Suppressor macrophage treated with lipopolysaccharide for 1 hour (primary cell): ENCODE data around the gene SLC30A2.
A peak's percentile ranks its signal among the peaks of the same experiment; 100 is the strongest.

Experiments used
- DNase-seq, 3 donors: peaks; one replicate each; pipeline ENCODE4 v3.0.0-alpha.2; 2020 to 2022

SLC30A2 gene

GRCh38 chr1:26020941-26021646, 24.8 kb downstream of the SLC30A2 start:
- peak in 2 of 3 donors; percentile 28 to 34 for DNase-seq

GRCh38 chr1:26020330-26020768, 25.6 kb downstream of the SLC30A2 start:
- DNase-seq, result peak in 1 of 3 donors; percentile 38

DNA sequence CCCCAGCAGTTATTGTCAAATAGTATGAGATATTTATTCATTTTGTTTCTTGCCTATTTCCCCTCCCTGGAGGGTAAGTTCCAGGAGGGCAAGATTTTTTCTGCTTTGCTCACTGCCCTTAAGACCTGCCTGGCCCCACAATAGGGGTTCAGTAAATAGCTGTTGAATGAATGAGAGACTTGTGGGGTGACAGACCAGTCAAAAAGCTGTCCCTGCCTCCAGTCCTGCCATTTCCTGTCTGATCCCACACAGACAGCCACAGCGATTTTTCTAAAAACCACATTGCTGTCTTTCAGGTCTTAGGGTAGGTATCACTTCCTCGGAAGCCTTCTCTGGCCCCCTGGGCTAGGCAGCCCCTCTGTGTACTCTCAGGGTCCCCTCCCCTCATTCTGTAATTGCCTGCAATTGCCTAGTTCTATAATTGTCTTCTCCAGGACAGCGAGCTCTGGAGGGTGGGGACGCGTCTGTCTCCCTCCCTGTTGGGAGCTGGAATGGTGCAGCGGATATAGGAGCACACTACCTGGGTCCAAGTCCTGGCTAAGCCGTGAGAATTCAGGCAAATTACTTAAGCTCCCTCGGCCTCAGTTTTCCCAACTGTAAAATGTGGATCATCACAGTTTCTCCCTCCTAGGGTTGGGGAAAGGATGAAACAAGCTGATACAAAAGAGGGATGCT, 26.1 kb downstream of the SLC30A2 start:
- no peak for DNase-seq

DNA sequence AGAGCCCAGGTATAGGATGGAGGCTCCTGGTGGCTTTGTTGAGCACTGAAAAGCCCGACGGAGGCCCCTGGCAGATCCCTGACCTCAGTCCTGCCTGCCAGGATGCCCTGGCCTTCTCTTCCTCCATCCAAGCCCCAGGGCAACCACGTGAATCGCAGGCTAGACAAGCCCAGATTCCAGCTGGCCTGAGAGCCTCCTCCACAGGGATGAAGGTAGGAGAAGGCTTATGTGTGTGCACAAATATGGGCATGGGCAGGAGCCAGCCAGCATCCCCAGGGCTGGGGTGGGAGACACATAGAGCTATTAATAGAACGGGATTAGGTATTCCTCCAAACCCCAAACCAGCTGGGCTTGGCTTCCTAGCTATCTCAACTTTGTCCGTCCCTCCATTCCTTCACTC, 28.3 kb downstream of the SLC30A2 start:
- no peak for DNase-seq

GRCh38 chr1:26016953-26017545, 28.9 kb downstream of the SLC30A2 start:
- peak in 2 of 3 donors; percentile 30 to 48 for DNase-seq

GRCh38 chr1:26016258-26016952, 29.5 kb downstream of the SLC30A2 start:
- DNase-seq, result peak in 2 of 3 donors; percentile 44 to 57

DNA sequence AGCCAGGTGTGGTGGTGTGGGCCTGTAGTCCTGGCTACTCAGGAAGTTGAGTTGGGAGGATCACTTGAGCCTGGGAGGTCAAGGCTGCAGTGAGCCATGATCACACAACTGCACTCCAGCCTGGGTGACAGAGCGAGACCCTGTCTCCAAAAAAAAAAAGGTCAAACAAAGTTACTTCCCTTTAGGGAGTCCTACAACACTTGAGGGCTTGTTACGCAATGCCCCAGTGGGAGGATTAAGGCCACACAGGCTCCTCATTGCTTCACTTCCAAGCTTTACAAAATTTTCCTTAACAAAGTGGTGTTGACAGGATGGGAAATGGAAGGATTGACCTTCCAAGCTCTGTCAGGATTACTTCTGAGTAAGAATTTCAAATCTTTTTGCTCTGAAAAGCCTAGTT, 30.6 kb downstream of the SLC30A2 start:
- peak; percentile 92 to 96 (median 94) for DNase-seq

GRCh38 chr1:26014179-26014578, 31.7 kb downstream of the SLC30A2 start:
- no peak for DNase-seq

GRCh38 chr1:26012864-26013263, 33.1 kb downstream of the SLC30A2 start:
- no peak for DNase-seq

- no peak for DNase-seq
Observed at GRCh38 chr1:26010825-26011224, 35.1 kb downstream of the SLC30A2 start.

DNA sequence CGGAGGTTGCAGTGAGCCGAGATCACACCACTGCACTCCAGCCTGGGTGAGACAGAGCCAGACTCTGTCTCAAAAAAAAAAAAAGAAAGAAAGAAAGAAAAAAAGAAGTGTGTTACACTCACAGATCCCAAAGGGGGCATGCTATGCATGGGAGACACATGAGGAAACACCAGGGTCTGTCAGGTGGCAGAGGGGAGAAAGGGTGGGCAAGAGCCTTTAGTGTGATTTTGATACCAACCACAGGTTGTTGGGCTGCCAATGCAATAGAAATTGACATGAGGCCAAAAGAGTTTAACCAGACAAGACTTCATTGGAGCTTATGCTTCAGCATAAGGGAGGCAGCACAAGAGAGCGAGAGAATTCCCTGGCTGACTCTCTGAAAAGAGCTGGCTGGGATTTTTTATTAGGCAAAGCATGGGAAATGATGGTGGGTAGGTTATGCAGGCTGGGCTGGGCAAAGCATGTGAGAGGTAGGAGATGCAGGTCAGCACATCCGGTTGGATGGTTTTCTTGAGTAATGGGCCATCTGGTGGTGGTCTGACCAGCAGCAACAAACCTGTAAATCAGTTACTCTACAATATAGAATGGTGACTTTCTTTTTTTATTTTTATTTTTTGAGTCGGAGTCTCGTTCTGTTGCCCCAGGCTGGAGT, 36.0 kb downstream of the SLC30A2 start:
- no peak for DNase-seq

DNA sequence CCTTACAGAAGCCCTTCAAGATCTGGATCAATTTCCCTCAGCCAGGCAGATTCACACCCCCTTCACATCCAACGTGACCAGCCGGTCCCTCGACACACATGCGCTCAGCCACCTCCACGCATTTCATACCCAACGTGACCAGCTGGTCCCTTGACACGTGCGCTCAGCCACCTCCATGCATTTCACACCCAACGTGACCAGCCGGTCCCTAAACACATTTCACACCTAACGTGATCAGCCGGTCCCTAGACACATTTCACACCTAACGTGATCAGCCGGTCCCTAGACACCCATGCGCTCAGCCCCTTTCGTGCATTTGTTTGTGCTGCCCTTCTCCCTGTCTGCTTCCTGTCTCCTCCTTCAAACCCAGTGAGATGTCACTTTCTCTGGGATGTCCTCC, 39.2 kb downstream of the SLC30A2 start:
- DNase-seq, result no peak

DNA sequence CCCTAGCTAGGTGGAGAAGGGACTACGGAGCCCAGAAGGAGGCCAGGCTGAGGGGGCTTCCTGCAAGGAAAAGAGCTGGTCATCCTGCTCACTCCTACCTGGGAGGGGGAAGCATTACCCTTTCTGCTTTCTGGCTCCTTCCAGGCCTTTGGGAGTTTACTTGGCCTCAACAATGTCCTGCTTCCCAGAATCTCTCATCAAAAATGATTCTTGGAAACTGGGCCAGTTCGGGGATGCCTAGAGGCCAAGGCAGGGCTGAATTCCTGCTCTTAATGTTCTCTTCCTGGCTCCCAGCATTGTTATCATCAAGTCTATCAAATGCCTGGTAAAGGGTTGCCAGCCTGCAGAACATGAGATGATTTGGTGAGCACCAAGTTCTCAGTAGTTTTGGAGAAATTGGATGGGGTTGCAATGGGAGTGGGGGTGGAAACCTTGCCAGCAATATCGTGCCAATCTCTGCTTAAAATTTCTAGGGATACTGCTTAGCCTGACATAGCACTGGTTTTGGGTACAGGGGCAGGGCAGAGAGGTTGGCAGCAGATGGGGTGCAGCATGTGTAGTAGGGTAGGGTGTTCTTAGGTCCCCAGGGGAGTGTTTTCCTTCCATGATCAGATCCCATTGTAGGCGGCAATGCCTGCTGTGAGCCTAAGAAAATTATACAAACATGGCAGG, 40.3 kb downstream of the SLC30A2 start:
- no peak for DNase-seq

DNA sequence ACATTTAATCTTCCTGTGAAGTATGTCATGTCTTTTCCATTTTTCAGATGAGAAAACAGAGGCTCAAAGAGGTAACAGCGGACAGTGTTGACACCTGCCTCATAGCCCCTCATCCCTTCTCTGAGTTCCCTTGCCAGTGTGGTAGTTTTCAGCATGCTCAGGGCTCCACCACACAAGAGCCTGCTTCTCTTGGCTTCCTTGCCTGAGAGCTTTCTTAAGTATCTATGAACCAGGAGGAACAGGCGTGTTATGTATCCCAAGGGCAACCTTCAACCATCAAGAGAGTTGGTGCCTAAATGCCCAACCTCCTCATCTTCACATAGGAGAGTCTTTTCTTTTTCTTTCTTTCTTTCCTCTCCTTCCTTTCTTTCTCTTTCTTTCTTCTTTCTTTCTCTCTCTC, 42.2 kb downstream of the SLC30A2 start:
- no peak for DNase-seq

DNA sequence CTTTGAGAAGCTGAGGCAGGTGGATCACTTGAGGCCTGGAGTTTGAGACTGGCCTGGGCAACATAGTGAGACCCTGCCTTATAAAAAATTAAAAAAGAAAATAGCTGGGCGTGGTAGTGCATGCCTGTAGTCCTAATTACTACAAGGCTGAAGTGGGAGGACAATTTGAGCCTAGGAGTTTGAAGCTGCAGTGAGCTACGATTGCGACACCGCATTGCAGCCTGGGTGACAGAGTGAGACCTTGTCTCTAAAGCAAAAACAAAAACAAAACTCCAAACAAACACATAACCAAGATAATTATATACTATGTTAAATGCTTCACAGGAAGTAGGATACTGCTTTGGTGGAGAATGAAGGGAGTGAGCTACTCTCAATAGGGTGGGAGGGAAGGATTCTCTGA, 42.7 kb downstream of the SLC30A2 start:
- DNase-seq, result peak in 2 of 3 donors; percentile 33 to 41

- DNase-seq, result no peak
Observed at GRCh38 chr1:25999041-25999800, 46.7 kb downstream of the SLC30A2 start.

DNA sequence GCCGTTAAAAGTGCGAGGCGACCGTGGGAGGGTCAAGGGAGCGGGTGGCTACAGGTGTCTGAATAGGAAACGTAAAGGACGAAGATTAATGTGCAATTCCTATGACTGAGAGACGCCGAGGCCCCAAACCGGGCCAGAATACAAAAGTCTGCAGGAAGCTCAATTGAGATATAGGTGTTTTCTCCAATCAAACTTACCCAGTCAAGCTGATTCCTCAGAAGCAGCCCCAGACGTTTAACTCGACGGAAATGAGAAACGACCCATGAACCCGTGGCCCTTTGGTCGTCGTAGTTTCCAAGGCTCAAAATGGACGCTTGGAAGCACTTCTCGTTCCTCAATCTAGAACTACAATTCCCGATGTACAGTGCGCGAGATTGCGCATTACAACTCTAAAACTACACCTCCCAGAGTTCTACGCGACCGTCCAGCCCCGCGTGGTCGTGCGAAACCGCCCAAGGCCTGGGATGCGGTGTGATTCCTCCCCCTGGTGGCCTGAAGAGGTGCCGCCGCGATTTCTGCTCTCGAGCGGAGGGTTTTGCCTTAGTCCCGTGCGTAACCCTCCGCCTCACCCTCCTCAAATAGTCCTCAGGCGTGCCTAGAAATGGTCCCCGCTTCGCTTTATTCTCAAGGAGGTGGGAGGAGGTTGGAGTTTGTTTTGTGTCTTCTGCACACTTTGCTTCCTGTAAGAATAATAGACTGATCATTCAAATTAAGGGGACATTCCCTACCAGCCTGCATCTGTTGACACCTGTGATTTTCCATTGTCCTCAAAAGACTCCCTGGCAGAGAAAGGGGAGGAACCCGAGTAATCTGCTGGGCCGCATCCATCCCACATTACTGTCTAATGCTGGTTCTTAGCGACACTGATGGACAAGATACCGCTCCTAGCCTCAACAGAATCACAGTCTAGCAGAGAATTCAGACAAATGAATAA, 47.8 kb downstream of the SLC30A2 start, which contains the start of gene PAFAH2:
PAFAH2 (minus strand) TSS at position 236 of the 934 bp plus-strand sequence. CDS start 7,247 bp downstream, outside the sequence.
- peak; percentile 98 to 100 (median 100) for DNase-seq

DNA sequence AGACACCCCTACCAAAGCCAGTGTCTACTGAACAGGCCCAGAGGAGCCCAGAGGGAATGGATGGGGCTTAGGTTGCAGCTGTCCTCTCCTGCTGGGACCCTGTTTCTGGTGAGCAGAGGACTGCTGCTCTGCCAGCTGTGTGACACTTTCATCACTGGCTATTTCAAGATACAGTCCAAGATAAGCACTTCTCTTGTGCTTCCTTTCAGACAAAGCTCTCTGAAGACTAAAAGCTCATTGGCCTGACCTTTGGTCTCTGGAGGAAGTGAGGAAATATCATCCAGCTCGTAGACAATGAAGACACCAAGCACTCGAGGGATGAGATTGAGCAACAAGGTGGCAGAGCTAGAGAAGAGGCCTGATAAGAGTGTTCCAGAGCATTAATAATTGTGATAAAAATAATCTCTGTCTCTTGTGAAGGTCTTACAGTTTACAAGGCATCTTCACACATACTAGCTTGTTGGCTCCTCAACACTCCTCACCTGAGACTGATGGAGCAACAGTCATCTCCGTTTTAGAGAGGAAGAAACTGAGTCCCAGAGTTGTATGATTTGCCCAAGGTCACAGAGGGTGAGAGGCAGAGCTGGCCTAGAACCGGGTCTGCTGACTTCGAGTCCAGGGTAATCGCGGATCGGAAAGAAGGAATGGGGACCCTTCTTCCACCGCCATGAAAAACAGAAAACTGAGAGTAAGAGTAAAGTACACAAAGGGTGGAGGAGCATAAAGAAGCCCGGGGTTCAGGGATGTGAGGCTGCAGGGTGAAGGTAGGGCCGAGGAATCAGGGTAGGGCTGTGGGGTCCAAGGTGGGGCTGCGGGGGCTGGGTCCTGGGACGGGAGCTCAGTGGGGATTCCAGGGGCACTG, 48.7 kb downstream of the SLC30A2 start:
- peak; percentile 73 to 85 (median 83) for DNase-seq
